RPMI8226 (cell line): ENCODE data around the gene CBX4.

Experiments
- DNase-seq: peaks from one replicate; pipeline ENCODE4 v3.0.0-alpha.2; 2015

Gene CBX4

DNA sequence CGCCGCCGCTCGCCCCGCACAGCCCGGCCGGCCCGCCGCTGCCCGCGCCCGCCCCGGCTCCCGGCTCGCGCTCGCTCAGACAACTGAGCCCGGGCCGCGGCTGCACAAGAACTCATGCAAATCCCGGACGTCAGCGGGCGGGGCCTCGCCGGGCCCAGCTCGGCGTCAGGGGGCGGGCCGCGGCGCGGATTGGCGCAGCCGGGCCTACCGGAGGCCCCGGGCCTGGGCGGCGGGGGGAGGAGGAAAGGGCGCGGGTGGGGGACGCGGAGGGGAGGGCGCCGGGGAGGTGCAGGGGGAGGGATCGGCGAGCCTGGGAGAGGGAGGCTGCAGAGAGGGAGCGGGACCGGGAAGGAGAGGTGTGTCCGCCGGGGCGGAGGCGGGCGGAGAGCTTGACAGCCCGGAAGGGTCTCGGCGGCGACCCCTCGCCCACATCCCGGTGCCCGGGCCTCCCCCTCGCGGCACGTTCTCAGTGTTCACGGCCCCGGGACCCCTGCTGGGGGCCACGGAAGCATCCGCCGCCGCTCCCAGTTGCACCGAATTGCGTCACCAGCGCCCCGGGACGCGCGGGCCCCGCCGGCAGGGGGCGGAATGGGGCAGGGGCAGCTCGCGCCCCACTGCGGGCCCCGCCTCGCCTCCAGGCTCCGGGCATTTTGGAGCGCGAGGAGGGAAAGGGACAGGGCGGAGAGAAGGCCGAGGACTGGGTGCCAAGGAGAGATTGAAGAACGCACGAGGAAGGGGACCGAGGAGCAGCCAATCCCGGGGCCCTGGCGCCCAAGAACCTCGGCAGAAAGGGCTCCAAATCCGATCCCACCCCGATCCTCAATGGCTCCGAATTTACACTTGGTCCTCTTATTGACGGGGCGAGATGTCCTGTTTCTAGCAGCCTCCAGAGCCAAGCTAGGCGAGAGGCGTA lies at the start of gene CBX4:
CBX4 (minus strand) TSS at position 85 of the 913 bp plus-strand sequence. CDS start 189 bp downstream, outside the sequence.
- peak; percentile 97 for DNase-seq

DNA sequence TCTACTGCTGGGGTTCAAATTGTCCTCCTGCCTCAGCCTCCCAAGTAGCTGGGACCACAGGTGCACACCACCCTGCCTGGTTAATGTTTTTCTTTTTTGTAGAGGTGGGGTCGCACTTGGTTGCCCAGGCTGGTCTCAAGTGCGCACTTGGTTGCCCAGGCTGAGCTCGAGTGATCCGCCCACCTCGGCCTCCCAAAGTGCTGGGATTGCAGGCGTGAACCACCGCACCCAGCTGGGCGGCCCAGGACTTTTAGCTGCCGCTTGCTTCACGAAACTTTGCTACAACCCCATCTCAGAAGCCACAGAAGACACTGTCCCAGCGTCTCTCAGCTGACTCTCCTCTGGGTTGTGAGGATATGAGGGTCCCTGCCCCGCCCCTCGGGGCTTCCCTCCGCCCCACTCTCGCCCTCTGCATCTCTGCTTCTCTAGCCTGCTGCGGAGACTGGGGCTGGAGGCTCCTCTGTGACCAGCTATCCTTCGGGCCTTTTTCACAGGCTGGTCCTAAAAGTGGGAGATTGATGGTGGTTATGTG lies 48.8 kb upstream of the CBX4 start:
- no peak for DNase-seq

DNA sequence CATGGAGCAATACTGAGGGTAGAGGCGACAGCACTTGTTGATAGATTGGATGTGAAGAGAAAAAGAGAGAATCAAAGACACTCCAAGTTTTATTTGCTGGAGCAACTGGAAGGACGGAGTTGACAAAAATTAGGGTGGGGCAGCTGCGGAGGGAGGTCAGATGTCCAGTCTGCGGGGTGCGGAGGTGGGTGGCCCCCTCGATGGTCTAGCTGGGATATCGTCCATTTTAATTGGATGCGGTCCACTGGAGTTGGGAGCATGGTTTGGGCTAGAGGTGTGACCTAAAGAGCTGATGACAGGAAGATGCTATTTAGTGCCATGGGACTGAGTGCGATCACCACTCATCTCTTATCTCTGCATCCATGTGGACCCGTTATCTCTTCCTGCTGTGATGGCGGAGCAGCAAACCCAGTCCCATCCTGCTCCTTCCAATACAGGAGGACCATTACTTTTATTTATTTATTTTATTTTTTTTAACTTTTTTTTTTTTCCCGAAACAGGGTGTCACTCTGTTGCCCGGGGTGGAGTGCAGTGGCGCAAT lies 48.3 kb upstream of the CBX4 start:
- DNase-seq = no peak

DNA sequence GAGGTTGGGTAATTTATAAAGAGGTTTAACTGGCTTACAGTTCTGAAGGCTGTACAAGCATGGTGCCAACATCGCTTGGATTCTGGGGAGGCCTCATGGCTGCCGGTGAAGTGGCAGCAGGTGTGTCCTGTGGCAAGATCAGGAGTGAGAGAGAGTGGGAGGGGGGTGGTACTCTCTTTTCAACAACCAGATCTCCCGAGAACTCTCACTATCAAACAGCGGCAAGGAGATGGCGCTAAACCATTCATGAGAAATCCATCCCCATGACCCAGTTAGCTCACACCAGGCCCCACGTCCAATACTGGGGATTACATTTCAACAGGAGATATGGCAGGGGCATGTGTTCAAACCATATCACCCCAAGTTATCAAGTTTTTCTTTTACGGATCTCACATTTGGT lies 44.0 kb upstream of the CBX4 start:
- DNase-seq = no peak

DNA sequence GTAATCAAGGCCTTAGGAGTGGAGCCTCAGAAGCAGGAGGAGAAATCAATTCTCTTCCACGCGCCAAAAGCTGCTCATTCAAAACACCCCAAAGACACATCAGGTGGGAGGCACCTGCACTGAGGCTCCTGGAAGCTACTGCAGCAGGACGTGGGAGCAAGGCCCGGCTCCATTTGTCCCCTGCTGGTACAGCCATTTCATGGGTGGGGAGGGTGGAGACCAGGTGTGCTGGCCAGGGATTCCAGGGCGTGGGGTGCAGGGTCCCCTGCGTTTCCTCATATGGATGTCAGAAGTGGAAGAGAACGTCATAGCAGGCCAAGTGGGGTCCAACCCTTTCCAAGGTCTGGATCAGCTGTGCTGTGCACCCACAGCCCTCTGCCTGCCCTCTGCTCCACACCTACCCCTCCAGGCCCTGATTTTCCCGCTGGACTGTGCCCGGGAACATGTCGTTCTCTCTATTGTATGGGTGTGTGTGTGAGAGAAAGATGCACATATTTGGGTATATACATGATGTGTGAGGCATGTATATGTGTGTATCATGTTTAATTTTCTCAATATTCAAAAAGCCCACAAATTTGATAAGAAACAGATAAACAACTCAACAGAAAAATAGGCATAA lies 39.2 kb upstream of the CBX4 start:
- no peak for DNase-seq

DNA sequence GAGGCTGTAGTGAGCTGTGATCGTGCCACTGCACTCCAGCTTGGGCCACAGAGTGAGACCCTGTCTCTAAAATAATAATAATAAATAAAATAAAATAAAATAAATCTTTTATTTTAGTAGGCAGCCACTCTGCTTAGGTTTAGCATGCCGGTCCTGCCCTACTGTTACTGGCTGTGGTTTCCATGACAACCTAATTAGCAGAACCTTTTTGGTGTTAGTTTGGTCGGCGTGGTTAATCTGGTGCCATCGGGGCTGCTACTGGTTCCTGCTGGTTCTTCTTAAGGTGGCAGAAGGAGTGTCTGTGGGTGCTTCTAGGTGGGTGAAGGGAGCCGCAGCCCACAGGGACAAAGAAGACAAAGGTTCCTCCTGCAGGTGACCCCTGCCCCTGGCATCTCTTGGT lies 37.8 kb upstream of the CBX4 start:
- no peak for DNase-seq

DNA sequence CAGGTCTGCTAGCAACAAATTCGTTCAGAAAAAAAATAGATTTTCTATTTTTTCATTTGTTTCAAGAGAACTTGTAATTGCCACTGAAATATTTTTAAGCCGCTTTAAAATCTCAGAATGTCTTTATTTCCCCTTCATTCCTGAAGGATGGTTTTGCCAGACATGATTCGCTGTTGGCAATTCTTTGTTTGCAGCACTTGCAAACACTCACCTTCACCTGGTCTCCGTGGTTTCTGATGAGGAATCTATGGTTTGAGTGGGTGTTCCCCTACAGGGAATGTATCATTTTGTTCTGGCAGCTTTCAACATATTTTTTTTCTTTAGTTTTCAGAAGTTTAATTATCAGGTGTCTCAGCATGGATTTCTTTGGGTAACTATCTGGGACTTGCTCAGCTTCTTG lies 36.3 kb upstream of the CBX4 start:
- DNase-seq = no peak

GRCh38 chr17:79874329-79874981 lies 35.2 kb upstream of the CBX4 start:
- peak; percentile 75 for DNase-seq

- no peak for DNase-seq
Measured at GRCh38 chr17:79873583-79873982, 34.3 kb upstream of the CBX4 start.

GRCh38 chr17:79872762-79873161 lies 33.5 kb upstream of the CBX4 start:
- DNase-seq = no peak

DNA sequence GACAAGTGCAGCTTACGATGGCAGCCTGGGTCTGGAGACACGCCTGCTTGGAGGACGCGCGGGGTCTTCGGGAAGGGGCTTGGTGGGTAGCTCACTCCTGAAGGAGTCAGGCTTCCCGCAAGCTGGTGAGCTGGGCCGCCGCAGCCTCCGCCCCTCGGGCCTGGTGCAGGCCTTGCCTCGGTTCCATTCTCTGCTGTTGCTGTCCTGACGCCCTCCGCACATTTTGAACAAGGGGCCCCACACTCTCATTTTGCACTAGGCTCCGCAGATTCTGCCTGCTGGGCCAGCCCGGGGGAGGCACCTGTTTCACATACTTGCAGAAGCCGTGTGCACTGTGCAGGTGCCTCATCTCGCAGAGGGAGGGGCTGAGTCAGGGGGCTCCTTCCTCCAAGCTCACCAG lies 31.9 kb upstream of the CBX4 start:
- no peak for DNase-seq

- no peak for DNase-seq
Measured at GRCh38 chr17:79870540-79870939, 31.3 kb upstream of the CBX4 start.

GRCh38 chr17:79866791-79867518 lies 27.7 kb upstream of the CBX4 start:
- DNase-seq = no peak

- DNase-seq = no peak
Measured at GRCh38 chr17:79865351-79866210, 26.3 kb upstream of the CBX4 start.

DNA sequence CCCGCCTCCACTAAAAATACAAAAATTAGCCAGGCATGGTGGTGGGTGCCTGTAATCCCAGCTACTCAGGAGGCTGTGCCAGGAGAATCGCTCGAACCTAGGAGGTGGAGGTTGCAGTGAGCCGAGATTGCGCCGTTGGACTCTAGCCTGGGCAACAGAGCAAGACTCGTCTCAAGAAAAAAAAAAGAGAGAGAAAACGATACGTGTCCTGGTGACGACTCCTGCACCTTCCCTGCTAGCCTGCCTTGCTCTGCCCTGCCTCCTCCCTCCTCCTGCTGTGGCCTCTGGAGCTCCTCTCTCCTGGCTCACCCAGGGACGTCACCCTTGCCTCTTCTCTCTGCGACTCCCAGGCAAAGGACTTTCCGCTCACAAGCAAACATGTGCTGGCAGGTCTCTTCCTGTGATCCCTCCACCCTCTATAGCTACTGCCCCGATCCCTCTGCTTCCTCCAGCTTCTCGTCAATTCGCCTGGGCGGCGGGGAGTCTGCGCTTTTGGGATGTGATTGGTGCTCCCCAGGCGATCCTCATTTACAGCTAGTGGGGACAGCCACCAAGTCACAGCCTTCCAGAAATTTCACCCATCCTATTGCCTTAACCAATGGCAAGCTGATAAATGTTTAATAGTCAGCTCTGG lies 25.5 kb upstream of the CBX4 start:
- no peak for DNase-seq

GRCh38 chr17:79864147-79864546 lies 24.9 kb upstream of the CBX4 start:
- no peak for DNase-seq

- DNase-seq = no peak
Measured at GRCh38 chr17:79862771-79863440, 23.7 kb upstream of the CBX4 start.

GRCh38 chr17:79862238-79862637 lies 23.0 kb upstream of the CBX4 start:
- no peak for DNase-seq

- no peak for DNase-seq
Measured at GRCh38 chr17:79861413-79862216, 22.4 kb upstream of the CBX4 start.
